ENCODE measurements around the gene TOX3.
A peak's percentile ranks its signal among the peaks of the same experiment; 100 is the strongest.

The TOX3 gene

GRCh38 chr16:52549011-52549692, 2.2 kb upstream of the TOX3 start:
- Histone ChIP-seq H3K9me3 (ENCODE audit: control insufficient read depth, insufficient read depth, low read depth, low read length) (no peaks in the 10 kb centered on the region), H3K4me1 (ENCODE audit: control insufficient read depth, insufficient read depth, low read length) (peaks cover 27% of the 10 kb centered on the region), H3K27ac (ENCODE audit: extremely low read depth, low read depth, low read length) (no peak overlapping the region), H3K4me3 (ENCODE audit: low read depth, low read length) (no peak overlapping the region), H3K36me3 (ENCODE audit: control insufficient read depth in 2 of 2, insufficient read depth in 1 of 2, low read length in 2 of 2) (no peaks in the 10 kb centered on the region)
- ChIA-PET CTCF (interaction anchor here (0.6 to 1.4 kb wide), 8 partner anchors 12 to 662 kb away, joined by 3 to 4 read pairs (median 4); no protein-coding TSS in a partner anchor), POLR2A (no interaction called here)
- peak; percentile 79; the same call in 1 of the 2 replicates for TF ChIP-seq ZBTB48 (tag by site-specific recombination; IDR thresholded peaks at IDR 0.05)
- no peak for TF ChIP-seq MZF1 (tag by site-specific recombination; IDR thresholded peaks at IDR 0.05; ENCODE audit: borderline replicate concordance)
- no peak for TF ChIP-seq ZNF169 (tag by site-specific recombination; IDR thresholded peaks at IDR 0.05)
- TF ChIP-seq ZBTB44 (tag by site-specific recombination; IDR thresholded peaks at IDR 0.05): peak; percentile 68

DNA sequence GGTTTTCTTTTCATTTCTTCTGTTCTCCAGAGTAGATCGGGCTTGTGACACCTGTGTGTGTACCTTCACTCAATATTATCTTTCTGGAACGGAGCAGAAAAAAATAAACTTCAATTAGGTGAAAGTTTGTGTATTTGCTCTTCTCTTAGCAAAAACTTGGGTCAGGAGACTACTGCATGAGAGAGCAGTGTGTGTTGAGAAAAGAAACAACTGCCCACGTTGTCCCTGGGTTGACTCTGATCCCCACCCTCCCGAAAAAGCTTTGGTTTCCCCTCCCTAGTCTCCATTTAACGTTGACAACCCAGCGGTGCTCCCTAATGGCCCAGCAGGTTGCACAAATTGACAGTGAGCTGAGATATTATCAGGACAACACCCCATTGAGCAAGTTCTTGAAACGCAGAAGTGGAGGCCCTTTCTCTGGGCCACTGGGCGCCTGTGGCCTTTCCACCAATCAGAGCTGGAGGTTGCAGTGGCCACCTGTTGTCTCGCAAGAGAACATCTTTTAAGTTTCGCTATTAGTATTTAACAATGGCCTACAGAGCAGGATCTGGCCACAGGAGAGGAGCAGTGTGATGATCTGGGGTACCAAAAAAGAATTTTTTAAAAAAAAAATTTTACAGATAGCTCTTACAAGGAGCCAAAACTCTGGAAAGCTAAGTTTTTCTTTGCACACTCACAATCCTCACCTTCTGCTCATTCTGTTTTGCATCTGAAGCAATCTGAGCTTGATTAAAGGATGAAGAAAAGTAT, 1.5 kb upstream of the TOX3 start:
- TF ChIP-seq ZIC2 (tag by site-specific recombination; IDR thresholded peaks at IDR 0.05): peak; percentile 80
- no peak for TF ChIP-seq SALL2 (tag by site-specific recombination; IDR thresholded peaks at IDR 0.05; ENCODE audit: borderline replicate concordance)
- TF ChIP-seq ZNF155 (tag by site-specific recombination; IDR thresholded peaks at IDR 0.05): no peak
- no peak for TF ChIP-seq ZNF529 (tag by site-specific recombination; IDR thresholded peaks at IDR 0.05; ENCODE audit: insufficient replicate concordance)
- TF ChIP-seq KLF9 (tag by site-specific recombination; IDR thresholded peaks at IDR 0.05; ENCODE audit: low read depth): no peak
- TF ChIP-seq TRIM28 (IDR thresholded peaks at IDR 0.05; ENCODE audit: borderline replicate concordance, low read length): no peak
- TF ChIP-seq ZNF391 (tag by site-specific recombination; IDR thresholded peaks at IDR 0.05; ENCODE audit: borderline replicate concordance, low read depth): no peak
- peak; percentile 78 for TF ChIP-seq SCRT2 (tag by site-specific recombination; IDR thresholded peaks at IDR 0.05)
- TF ChIP-seq ZFP37 (tag by site-specific recombination; IDR thresholded peaks at IDR 0.05): no peak
- TF ChIP-seq, protein P1, sequence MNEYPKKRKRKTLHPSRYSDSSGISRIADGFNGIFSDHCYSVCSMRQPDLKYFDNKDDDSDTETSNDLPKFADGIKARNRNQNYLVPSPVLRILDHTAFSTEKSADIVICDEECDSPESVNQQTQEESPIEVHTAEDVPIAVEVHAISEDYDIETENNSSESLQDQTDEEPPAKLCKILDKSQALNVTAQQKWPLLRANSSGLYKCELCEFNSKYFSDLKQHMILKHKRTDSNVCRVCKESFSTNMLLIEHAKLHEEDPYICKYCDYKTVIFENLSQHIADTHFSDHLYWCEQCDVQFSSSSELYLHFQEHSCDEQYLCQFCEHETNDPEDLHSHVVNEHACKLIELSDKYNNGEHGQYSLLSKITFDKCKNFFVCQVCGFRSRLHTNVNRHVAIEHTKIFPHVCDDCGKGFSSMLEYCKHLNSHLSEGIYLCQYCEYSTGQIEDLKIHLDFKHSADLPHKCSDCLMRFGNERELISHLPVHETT (tag by site-specific recombination; IDR thresholded peaks at IDR 0.05): no peak
- Histone ChIP-seq H3K27ac (ENCODE audit: extremely low read depth, low read depth, low read length) (no peak overlapping the region), H3K36me3 (ENCODE audit: control insufficient read depth in 2 of 2, insufficient read depth in 1 of 2, low read length in 2 of 2) (no peaks in the 10 kb centered on the region), H3K4me1 (ENCODE audit: control insufficient read depth, insufficient read depth, low read length) (peaks cover 34% of the 10 kb centered on the region), H3K9me3 (ENCODE audit: control insufficient read depth, insufficient read depth, low read depth, low read length) (no peaks in the 10 kb centered on the region), H3K4me3 (ENCODE audit: low read depth, low read length) (no peak overlapping the region)
- POLR2A ChIA-PET: no interaction called here
- CTCF ChIA-PET: interaction anchor here (0.8 to 1.4 kb wide), 6 partner anchors 13 to 480 kb away, joined by 3 to 4 read pairs (median 3); no protein-coding TSS in a partner anchor

GRCh38 chr16:52547834-52548215, 882 bp upstream of the TOX3 start:
- TF ChIP-seq, protein P2, sequence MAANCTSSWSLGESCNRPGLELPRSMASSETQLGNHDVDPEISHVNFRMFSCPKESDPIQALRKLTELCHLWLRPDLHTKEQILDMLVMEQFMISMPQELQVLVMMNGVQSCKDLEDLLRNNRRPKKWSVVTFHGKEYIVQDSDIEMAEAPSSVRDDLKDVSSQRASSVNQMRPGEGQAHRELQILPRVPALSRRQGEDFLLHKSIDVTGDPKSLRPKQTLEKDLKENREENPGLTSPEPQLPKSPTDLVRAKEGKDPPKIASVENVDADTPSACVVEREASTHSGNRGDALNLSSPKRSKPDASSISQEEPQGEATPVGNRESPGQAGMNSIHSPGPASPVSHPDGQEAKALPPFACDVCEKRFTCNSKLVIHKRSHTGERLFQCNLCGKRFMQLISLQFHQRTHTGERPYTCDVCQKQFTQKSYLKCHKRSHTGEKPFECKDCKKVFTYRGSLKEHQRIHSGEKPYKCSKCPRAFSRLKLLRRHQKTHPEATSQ (tag by site-specific recombination; IDR thresholded peaks at IDR 0.05): no peak
- Histone ChIP-seq H3K4me1 (ENCODE audit: control insufficient read depth, insufficient read depth, low read length) (peaks cover 29% of the 10 kb centered on the region), H3K9me3 (ENCODE audit: control insufficient read depth, insufficient read depth, low read depth, low read length) (no peaks in the 10 kb centered on the region), H3K27ac (ENCODE audit: extremely low read depth, low read depth, low read length) (no peak overlapping the region), H3K36me3 (ENCODE audit: control insufficient read depth in 2 of 2, insufficient read depth in 1 of 2, low read length in 2 of 2) (no peaks in the 10 kb centered on the region), H3K4me3 (ENCODE audit: low read depth, low read length) (no peak overlapping the region)
- CTCF ChIA-PET: interaction anchor here (1.2 kb wide), 1 partner anchor 13 kb away, joined by 3 read pairs; no protein-coding TSS in a partner anchor
- POLR2A ChIA-PET: no interaction called here

Data from HEK293 (cell line).